Measurements from ENCODE around the gene GPR143. TPM values are rescaled to one million over a fixed set of nuclear protein-coding genes. Genes with fewer than 3 reads are reported as not detected.
"Not testable (repeated sequence)": the region's sequence is repeated elsewhere in the genome, so short reads cannot be mapped to it uniquely, and the experiment has no call there.

GPR143 gene
- total RNA-seq, 4 donors from 2014 or later: 3.6 to 10.6 (median 9.1) TPM

DNA sequence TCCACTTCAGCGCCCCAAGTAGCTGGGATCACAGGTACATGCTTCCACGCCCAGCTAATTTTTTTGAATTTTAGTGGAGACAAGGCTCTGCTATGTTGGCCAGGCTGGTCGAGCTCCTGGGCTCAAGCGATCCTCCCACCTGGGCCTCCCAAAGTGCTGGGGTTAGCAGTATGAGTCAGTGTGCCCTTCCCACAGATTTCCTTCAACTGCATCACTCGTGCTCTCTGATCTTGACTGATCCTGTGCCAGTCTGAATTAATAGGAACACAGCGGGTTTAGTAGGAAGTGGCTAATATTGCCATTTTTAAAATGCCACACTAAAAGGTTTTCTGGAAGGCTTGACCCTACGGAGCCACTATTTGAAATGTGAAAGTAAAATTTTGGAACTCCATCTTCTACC, 16.3 kb upstream of the GPR143 start:
- H3K36me3 ChIP-seq: no peaks in the 10 kb centered on the region
- 67% methylated on average over 7 of the region's 7 CpGs for WGBS
- peaks cover 11% of the 10 kb centered on the region for H3K4me1 ChIP-seq
- no peak overlapping the region for H3K27ac ChIP-seq
- no peaks in the 10 kb centered on the region for H3K9me3 ChIP-seq
- TF ChIP-seq EP300 (IDR thresholded peaks at IDR 0.05): no peak
- H3K27me3 ChIP-seq: peaks cover 14% of the 10 kb centered on the region
- H3K4me3 ChIP-seq: no peak overlapping the region
- no peak for DNase-seq (ENCODE audit: low spot score in 2 of 2)

DNA sequence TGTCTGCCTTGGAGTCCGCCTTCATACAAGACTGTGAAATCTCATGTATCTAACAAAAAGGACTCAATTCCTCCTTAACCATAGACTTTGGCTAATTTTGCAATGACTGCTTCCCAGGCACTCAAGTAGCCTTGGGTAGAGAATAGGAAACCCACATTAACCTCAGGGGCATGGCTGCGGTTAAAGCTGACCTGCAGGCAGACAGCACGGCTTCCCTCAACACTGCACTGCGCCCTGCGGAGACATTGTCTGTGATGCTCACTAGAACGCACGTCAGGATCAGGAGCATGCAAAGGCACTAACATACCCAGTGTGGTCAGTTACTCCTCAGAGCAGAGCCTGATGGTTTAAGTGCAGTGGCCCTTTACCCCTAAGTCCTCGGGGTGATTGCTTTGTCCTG, 10.3 kb upstream of the GPR143 start:
- H3K4me3 ChIP-seq: no peak overlapping the region
- no peaks in the 10 kb centered on the region for H3K27me3 ChIP-seq
- H3K9me3 ChIP-seq: no peaks in the 10 kb centered on the region
- TF ChIP-seq POLR2AphosphoS5 (IDR thresholded peaks at IDR 0.05) (no peak), POLR2A (IDR thresholded peaks at IDR 0.05) (no peak), EP300 (IDR thresholded peaks at IDR 0.05) (no peak)
- TF ChIP-seq, protein P1, sequence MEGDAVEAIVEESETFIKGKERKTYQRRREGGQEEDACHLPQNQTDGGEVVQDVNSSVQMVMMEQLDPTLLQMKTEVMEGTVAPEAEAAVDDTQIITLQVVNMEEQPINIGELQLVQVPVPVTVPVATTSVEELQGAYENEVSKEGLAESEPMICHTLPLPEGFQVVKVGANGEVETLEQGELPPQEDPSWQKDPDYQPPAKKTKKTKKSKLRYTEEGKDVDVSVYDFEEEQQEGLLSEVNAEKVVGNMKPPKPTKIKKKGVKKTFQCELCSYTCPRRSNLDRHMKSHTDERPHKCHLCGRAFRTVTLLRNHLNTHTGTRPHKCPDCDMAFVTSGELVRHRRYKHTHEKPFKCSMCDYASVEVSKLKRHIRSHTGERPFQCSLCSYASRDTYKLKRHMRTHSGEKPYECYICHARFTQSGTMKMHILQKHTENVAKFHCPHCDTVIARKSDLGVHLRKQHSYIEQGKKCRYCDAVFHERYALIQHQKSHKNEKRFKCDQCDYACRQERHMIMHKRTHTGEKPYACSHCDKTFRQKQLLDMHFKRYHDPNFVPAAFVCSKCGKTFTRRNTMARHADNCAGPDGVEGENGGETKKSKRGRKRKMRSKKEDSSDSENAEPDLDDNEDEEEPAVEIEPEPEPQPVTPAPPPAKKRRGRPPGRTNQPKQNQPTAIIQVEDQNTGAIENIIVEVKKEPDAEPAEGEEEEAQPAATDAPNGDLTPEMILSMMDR (IDR thresholded peaks at IDR 0.05): no peak
- no peaks in the 10 kb centered on the region for H3K4me1 ChIP-seq
- no peak overlapping the region for H3K27ac ChIP-seq
- DNase-seq (ENCODE audit: low spot score in 2 of 2): no peak
- H3K36me3 ChIP-seq: no peaks in the 10 kb centered on the region
- WGBS: 87% methylated on average over 6 of the region's 8 CpGs

DNA sequence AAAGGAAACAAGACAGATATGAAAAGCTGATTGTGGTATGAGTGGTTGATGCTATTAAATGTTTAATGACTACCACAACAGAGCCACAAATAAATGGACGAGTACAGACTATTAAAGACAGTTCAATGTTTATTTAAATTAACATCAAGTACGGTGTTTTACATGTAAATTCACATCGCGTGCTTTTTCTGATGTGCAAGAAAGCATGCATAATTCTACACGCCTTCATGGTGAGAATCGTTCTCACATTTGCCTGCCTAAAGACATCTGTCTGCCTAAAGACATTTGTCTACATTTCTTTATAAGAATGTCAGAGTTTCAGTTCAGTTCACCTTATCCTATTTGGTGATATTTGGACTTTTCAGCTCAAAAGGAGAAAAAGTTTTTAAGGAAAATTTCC, 7.3 kb upstream of the GPR143 start:
- Histone ChIP-seq H3K27ac (no peak overlapping the region), H3K36me3 (no peaks in the 10 kb centered on the region), H3K4me1 (no peaks in the 10 kb centered on the region), H3K27me3 (no peaks in the 10 kb centered on the region), H3K9me3 (no peaks in the 10 kb centered on the region), H3K4me3 (no peak overlapping the region)
- 76% methylated on average over 6 of the region's 6 CpGs for WGBS
- TF ChIP-seq, protein P1 (IDR thresholded peaks at IDR 0.05): no peak
- TF ChIP-seq POLR2A (IDR thresholded peaks at IDR 0.05) (no peak), POLR2AphosphoS5 (IDR thresholded peaks at IDR 0.05) (no peak)
- no peak for DNase-seq (ENCODE audit: low spot score in 2 of 2)

DNA sequence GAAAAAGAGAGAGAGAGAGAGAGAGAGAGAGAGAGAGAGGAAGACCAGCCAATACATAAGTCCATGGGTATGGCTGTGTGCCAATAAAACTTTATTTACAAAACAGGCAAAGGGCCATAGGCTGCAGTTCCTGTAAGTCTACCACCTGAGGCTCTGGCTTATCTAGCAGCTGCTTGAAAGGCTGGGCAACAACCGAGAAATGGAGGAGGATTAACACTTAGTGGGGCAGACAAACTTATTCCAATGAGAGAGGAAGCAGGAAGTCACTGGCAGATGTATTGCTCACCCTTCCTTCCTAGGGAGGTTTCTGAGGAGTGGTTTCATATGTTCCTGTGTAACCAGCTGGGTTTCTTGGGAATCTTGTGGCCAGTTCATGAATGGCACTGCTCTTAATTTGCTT, 4.7 kb upstream of the GPR143 start:
- no peak for TF ChIP-seq POLR2A (IDR thresholded peaks at IDR 0.05)
- TF ChIP-seq, protein P1 (IDR thresholded peaks at IDR 0.05): no peak
- TF ChIP-seq EP300 (IDR thresholded peaks at IDR 0.05): no peak
- TF ChIP-seq POLR2AphosphoS5 (IDR thresholded peaks at IDR 0.05): no peak
- Histone ChIP-seq H3K27me3 (no peaks in the 10 kb centered on the region), H3K27ac (no peak overlapping the region), H3K9me3 (no peaks in the 10 kb centered on the region), H3K4me1 (no peaks in the 10 kb centered on the region), H3K36me3 (no peaks in the 10 kb centered on the region), H3K4me3 (no peak overlapping the region)
- DNase-seq (ENCODE audit: low spot score in 2 of 2): no peak
- 46% methylated on average over 1 of the region's 1 CpG for WGBS

DNA sequence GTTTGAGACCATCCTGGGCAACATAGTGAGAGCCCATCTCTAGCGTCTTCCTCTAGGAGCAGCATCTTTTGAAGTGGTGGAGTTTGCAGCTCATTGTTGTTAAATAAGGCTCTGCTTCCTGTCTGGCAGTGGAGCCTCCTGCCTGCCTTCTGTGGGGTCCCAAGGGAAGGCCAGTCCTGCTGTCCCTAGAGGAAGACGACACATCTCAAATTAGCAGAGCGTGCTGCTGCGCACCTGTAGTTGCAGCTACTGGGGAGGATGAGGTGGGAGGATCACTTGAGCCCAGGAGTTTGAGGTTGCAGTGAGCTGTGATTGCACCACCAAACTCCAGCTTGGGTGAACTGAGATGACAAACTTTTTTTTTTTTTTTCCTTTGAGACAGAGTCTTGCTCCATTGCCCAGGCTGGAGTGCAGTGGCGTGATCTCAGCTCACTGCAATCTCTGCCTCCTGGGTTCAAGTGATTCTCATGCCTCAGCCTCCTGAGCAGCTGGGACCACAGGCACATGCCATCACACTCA, 2.7 kb upstream of the GPR143 start:
- not testable (repeated sequence) for H3K36me3 ChIP-seq; H3K4me3 ChIP-seq; H3K27ac ChIP-seq; H3K27me3 ChIP-seq; H3K9me3 ChIP-seq; DNase-seq (ENCODE audit: low spot score in 2 of 2); H3K4me1 ChIP-seq
- WGBS: 89% methylated on average over 4 of the region's 5 CpGs

DNA sequence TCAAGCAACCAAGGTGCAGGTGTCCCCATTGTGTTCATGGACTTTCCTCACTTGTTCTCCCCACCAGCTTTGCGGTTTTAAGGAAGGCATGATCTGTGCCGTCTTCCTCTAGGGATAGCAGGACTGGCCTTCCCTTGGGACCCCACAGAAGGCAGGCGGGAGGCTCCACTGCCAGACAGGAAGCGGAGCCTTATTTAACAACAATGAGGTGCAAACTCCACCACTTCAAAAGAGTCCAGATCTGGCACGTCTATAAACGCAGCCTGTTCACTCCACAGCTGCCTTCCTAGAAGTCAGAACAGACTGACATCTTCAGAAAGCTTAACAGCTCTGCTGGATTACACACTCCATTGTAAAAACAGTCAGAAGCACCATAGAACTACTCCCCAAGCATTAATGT, 1.7 kb upstream of the GPR143 start:
- no peak for DNase-seq (ENCODE audit: low spot score in 2 of 2)
- no peaks in the 10 kb centered on the region for H3K9me3 ChIP-seq
- no peaks in the 10 kb centered on the region for H3K36me3 ChIP-seq
- no peak for TF ChIP-seq POLR2AphosphoS5 (IDR thresholded peaks at IDR 0.05)
- no peak for TF ChIP-seq EP300 (IDR thresholded peaks at IDR 0.05)
- TF ChIP-seq, protein P1 (IDR thresholded peaks at IDR 0.05): no peak
- TF ChIP-seq POLR2A (IDR thresholded peaks at IDR 0.05): no peak
- H3K27ac ChIP-seq: no peak overlapping the region
- H3K4me1 ChIP-seq: no peaks in the 10 kb centered on the region
- H3K4me3 ChIP-seq: no peak overlapping the region
- no peaks in the 10 kb centered on the region for H3K27me3 ChIP-seq
- WGBS: 48% methylated on average over 6 of the region's 6 CpGs
